Trophoblast cell (in vitro differentiated cells and primary cell): Measurements from ENCODE around the gene CACNG7.

ENCODE experiments used
- DNase-seq, 2 donors: peaks; one replicate each; pipeline ENCODE4 v3.0.0-alpha.2; 2016
- H2AFZ ChIP-seq: 2 replicates; pipeline ENCODE4 v1.6.1; 2013; ENCODE audit warnings: low read length, moderate library complexity, mild to moderate bottlenecking; ENCODE audit not compliant: insufficient read depth, poor library complexity
- H2AK5ac ChIP-seq: 2 replicates; pipeline ENCODE4 v1.6.1; 2013; ENCODE audit warnings: mild to moderate bottlenecking, low read length
- H2BK120ac ChIP-seq: 2 replicates; pipeline ENCODE4 v1.6.1; 2013; ENCODE audit warnings: low read length, mild to moderate bottlenecking, moderate library complexity; ENCODE audit not compliant: insufficient read depth, poor library complexity
- H2BK12ac ChIP-seq: 2 replicates; pipeline ENCODE4 v1.6.1; 2013; ENCODE audit warnings: mild to moderate bottlenecking, low read length, moderate library complexity
- H2BK5ac ChIP-seq: 2 replicates; pipeline ENCODE4 v1.6.1; 2013; ENCODE audit warnings: low read length, low read depth, moderate library complexity, mild to moderate bottlenecking; ENCODE audit not compliant: poor library complexity
- H3K14ac ChIP-seq: 2 replicates; pipeline ENCODE4 v1.6.1; 2013; ENCODE audit warnings: mild to moderate bottlenecking, low read length
- H3K18ac ChIP-seq: 2 replicates; pipeline ENCODE4 v1.6.1; 2013; ENCODE audit warnings: mild to moderate bottlenecking, low read length
- H3K23ac ChIP-seq: 2 replicates; pipeline ENCODE4 v1.6.1; 2013; ENCODE audit warnings: low read length
- H3K27ac ChIP-seq: 2 replicates; pipeline ENCODE4 v1.5.1; 2013; ENCODE audit warnings: low read depth, mild to moderate bottlenecking, inconsistent platforms, low read length, moderate library complexity
- H3K27me3 ChIP-seq: 2 replicates; pipeline ENCODE4 v1.6.1; 2013; ENCODE audit warnings: inconsistent platforms, mild to moderate bottlenecking, low read length, moderate library complexity; ENCODE audit not compliant: insufficient read depth
- H3K36me3 ChIP-seq, 2 experiments: 1 replicate in 1 of 2; 2 replicates in 1 of 2; pipeline ENCODE4 v1.6.1; 2013; ENCODE audit warnings: low read length in 2 of 2, mild to moderate bottlenecking in 2 of 2, moderate library complexity in 1 of 2; ENCODE audit not compliant: insufficient read depth in 2 of 2, control insufficient read depth in 1 of 2
- H3K4ac ChIP-seq: 2 replicates; pipeline ENCODE4 v1.6.1; 2013; ENCODE audit warnings: low read depth, mild to moderate bottlenecking, low read length, moderate library complexity
- H3K4me1 ChIP-seq, 2 experiments: 1 replicate in 1 of 2; 2 replicates in 1 of 2; pipeline ENCODE4 v1.6.1; 2013; ENCODE audit warnings: low read length in 2 of 2, mild to moderate bottlenecking in 2 of 2, moderate library complexity in 1 of 2; ENCODE audit not compliant: insufficient read depth in 2 of 2, control insufficient read depth in 1 of 2
- H3K4me2 ChIP-seq: 2 replicates; pipeline ENCODE4 v1.6.1; 2013; ENCODE audit warnings: inconsistent platforms, mild to moderate bottlenecking, low read length, moderate library complexity
- H3K4me3 ChIP-seq: 2 replicates; pipeline ENCODE4 v1.5.1; 2013; ENCODE audit warnings: mild to moderate bottlenecking, low read depth, low read length, inconsistent platforms
- H3K79me1 ChIP-seq: one replicate; pipeline ENCODE4 v1.6.1; 2013; ENCODE audit warnings: low read length
- H3K79me2 ChIP-seq: 2 replicates; pipeline ENCODE4 v1.6.1; 2013; ENCODE audit warnings: low read length, mild to moderate bottlenecking; ENCODE audit not compliant: control insufficient read depth, insufficient read depth, poor library complexity
- H3K9ac ChIP-seq: 2 replicates; pipeline ENCODE4 v1.6.1; 2013; ENCODE audit warnings: mild to moderate bottlenecking, low read length
- H3K9me3 ChIP-seq: 2 replicates; pipeline ENCODE4 v1.6.1; 2013; ENCODE audit warnings: low read depth, mild to moderate bottlenecking, control low read depth, inconsistent platforms, low read length; ENCODE audit not compliant: insufficient read depth
- H4K12ac ChIP-seq: 2 replicates; pipeline ENCODE4 v1.6.1; 2013; ENCODE audit warnings: low read depth, mild to moderate bottlenecking, low read length, moderate library complexity
- H4K8ac ChIP-seq: 2 replicates; pipeline ENCODE4 v1.6.1; 2013; ENCODE audit warnings: low read depth, mild to moderate bottlenecking, low read length, moderate library complexity
- H4K91ac ChIP-seq: one replicate; pipeline ENCODE4 v1.6.1; 2013; ENCODE audit warnings: low read depth, mild to moderate bottlenecking, low read length, moderate library complexity
- WGBS: extraction: QIAGEN DNeasy Blood & Tissue Kit; methylation state at CpG from one replicate; pipeline ENCODE4 v1.1.7; 2013; ENCODE audit warnings: missing lambda C conversion rate; ENCODE audit not compliant: insufficient read length, insufficient coverage; ENCODE audit errors: extremely low coverage; 5-methylcytosine and 5-hydroxymethylcytosine counted together

Gene CACNG7

DNA sequence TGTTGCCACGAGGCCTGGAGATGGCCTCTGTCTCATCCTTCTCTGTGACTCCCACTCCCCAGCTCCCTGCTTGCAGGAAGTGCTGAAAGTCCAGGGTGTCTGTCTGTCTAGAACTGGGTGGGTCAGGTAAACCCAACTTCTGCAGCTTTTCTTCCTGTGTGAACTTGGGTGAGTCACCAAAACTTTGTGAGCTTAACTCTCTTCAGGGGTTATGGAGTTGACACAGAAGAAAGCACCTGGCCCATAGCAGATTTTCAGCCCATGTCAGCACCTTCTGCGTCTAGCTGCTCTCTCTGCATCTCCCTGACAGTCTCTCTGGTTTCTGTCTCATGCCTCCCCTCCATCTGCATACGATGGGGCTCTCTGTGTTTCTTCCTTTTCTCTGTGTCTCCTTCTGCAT lies 4.2 kb upstream of the CACNG7 start:
- H3K4me2 ChIP-seq = no peak overlapping the region
- H3K79me1 ChIP-seq = no peaks in the 10 kb centered on the region
- no peak overlapping the region for H2AFZ ChIP-seq
- H3K27me3 ChIP-seq = peaks cover 30% of the 10 kb centered on the region
- no peak overlapping the region for H2BK120ac ChIP-seq
- H4K91ac ChIP-seq = no peak overlapping the region
- no peaks in the 10 kb centered on the region for H3K36me3 ChIP-seq
- no peak overlapping the region for H3K27ac ChIP-seq
- no peak overlapping the region for H2BK5ac ChIP-seq
- H3K4ac ChIP-seq = no peak overlapping the region
- H2AK5ac ChIP-seq = no peak overlapping the region
- H3K9ac ChIP-seq = no peak overlapping the region
- no peak overlapping the region for H3K23ac ChIP-seq
- H3K14ac ChIP-seq = no peak overlapping the region
- no peak overlapping the region for H3K18ac ChIP-seq
- H4K8ac ChIP-seq = no peak overlapping the region
- no peaks in the 10 kb centered on the region for H3K79me2 ChIP-seq
- no CpG with 5 or more reads among the region's 3 CpGs for WGBS
- no peak for DNase-seq
- peaks cover 3% of the 10 kb centered on the region for H3K9me3 ChIP-seq
- H3K4me3 ChIP-seq = no peak overlapping the region
- no peak overlapping the region for H2BK12ac ChIP-seq
- peaks cover 3% of the 10 kb centered on the region in 2 experiments for H3K4me1 ChIP-seq
- no peak overlapping the region for H4K12ac ChIP-seq

DNA sequence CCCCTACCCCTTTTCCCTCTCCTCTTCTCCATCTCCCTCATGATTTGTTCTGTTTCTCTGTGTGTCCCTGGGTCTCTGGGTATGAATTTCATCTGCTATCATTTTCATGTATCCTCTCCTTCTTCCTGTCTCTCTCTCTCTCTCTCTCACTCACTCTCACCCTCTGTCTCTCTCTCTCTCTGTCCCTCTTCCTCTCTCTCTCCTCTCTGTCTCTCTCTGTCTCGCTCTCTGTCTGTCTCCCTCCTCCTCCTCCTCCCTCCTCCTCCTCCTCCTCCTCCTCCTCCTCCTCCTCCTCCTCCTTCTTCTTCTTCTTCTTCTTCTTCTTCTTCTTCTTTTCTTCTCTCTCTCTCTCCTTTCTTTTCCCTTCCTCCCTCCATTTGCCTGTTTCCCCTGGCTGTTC lies 3.3 kb upstream of the CACNG7 start:
- WGBS = no CpG with 5 or more reads among the region's 1 CpG

DNA sequence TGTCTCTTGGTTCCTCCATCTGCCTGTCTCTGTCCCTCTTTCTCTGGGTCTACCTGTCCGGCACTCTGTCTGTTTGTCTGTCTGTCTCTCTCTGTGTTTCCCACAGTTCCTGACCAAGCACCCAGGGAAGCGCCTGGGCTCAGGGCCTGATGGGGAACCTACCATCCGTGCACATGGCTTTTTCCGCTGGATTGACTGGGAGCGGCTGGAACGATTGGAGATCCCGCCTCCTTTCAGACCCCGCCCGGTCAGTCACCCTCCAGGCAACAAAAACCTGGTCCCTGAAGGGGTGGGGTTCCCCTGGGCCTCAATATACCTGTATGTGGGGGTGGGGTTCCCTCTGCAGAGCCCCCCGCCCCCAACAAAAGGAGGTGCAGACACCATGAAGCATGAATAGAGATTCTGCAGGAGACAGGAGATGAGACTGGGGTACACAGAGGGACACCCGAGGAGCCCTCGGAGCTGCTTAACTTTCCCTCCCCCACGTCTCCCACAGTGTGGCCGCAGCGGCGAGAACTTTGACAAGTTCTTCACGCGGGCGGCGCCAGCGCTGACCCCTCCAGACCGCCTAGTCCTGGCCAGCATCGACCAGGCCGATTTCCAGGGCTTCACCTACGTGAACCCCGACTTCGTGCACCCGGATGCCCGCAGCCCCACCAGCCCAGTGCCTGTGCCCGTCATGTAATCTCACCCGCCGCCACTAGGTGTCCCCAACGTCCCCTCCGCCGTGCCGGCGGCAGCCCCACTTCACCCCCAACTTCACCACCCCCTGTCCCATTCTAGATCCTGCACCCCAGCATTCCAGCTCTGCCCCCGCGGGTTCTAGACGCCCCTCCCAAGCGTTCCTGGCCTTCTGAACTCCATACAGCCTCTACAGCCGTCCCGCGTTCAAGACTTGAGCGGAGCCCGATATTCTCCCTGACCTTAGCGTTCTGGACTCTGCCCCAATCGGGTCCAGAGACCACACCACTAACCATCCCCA lies 2.6 kb upstream of the CACNG7 start:
- no peak overlapping the region for H2BK12ac ChIP-seq
- WGBS = no CpG with 5 or more reads among the region's 48 CpGs
- no peak overlapping the region for H3K4me3 ChIP-seq

More for the DNA sequence above, 3.3 kb upstream of the CACNG7 start:
- no peak overlapping the region for H4K91ac ChIP-seq
- no peak overlapping the region for H3K14ac ChIP-seq
- peaks cover 37% of the 10 kb centered on the region for H3K27me3 ChIP-seq
- no peak overlapping the region for H2AFZ ChIP-seq
- H3K23ac ChIP-seq = no peak overlapping the region
- peaks cover 3% of the 10 kb centered on the region in 2 experiments for H3K4me1 ChIP-seq
- H3K36me3 ChIP-seq = no peaks in the 10 kb centered on the region
- H3K18ac ChIP-seq = no peak overlapping the region
- peaks cover 3% of the 10 kb centered on the region for H3K9me3 ChIP-seq
- no peak overlapping the region for H3K4me3 ChIP-seq
- no peak overlapping the region for H4K12ac ChIP-seq
- H2BK12ac ChIP-seq = no peak overlapping the region
- no peak overlapping the region for H2AK5ac ChIP-seq
- H3K27ac ChIP-seq = no peak overlapping the region
- no peak for DNase-seq
- H2BK120ac ChIP-seq = no peak overlapping the region
- H3K4me2 ChIP-seq = no peak overlapping the region
- H3K79me2 ChIP-seq = no peaks in the 10 kb centered on the region
- no peak overlapping the region for H3K4ac ChIP-seq
- no peak overlapping the region for H2BK5ac ChIP-seq
- H3K9ac ChIP-seq = no peak overlapping the region
- H4K8ac ChIP-seq = no peak overlapping the region
- H3K79me1 ChIP-seq = no peaks in the 10 kb centered on the region

DNA sequence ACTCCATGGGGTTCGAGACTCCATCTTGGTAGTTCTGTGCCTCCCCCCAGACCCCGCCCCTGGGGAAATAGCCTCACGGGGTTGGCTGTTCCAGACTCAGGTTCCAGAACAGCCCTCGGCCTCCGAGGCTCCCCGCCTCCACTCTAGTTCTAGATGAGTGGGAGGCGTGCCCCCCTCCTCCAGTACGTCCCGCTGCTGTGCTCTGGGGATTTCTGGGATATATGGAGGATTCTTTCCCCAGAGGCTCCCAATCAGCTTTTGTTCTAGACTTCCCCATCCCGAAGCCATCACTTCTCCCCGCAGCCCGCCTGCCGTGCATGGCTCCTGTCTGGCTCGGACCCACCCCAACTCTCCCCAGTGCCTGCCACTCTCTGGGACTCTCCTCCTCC lies 1.9 kb upstream of the CACNG7 start:
- Histone ChIP-seq H3K4ac (no peak overlapping the region), H3K27ac (no peak overlapping the region), H3K27me3 (peaks cover 39% of the 10 kb centered on the region), H2BK12ac (no peak overlapping the region), H2AFZ (no peak overlapping the region), H4K12ac (no peak overlapping the region), H3K18ac (no peak overlapping the region), H3K79me1 (no peaks in the 10 kb centered on the region), H4K91ac (no peak overlapping the region), H3K9ac (no peak overlapping the region), H3K36me3 (no peaks in the 10 kb centered on the region), H4K8ac (no peak overlapping the region), H2BK120ac (no peak overlapping the region), H2BK5ac (no peak overlapping the region), H3K4me1 (peaks cover 3% of the 10 kb centered on the region in 2 experiments), H2AK5ac (no peak overlapping the region), H3K14ac (no peak overlapping the region), H3K4me2 (no peak overlapping the region), H3K23ac (no peak overlapping the region), H3K4me3 (no peak overlapping the region), H3K79me2 (no peaks in the 10 kb centered on the region), H3K9me3 (peaks cover 3% of the 10 kb centered on the region)
- DNase-seq = no peak
- WGBS = no CpG with 5 or more reads among the region's 14 CpGs

More for the DNA sequence above, 2.6 kb upstream of the CACNG7 start:
- Histone ChIP-seq H4K91ac (no peak overlapping the region), H2BK120ac (no peak overlapping the region), H3K36me3 (no peaks in the 10 kb centered on the region), H3K18ac (no peak overlapping the region), H3K27ac (no peak overlapping the region), H2BK5ac (no peak overlapping the region), H3K4me1 (peaks cover 3% of the 10 kb centered on the region in 2 experiments), H3K9ac (no peak overlapping the region), H3K23ac (no peak overlapping the region), H3K9me3 (peaks cover 3% of the 10 kb centered on the region), H3K79me2 (no peaks in the 10 kb centered on the region), H2AK5ac (no peak overlapping the region), H3K4ac (no peak overlapping the region), H3K4me2 (no peak overlapping the region), H4K8ac (no peak overlapping the region), H2AFZ (no peak overlapping the region), H4K12ac (no peak overlapping the region), H3K27me3 (peaks cover 39% of the 10 kb centered on the region), H3K79me1 (no peaks in the 10 kb centered on the region), H3K14ac (no peak overlapping the region)
- no peak for DNase-seq
